GM12892 (cell line): ENCODE measurements around the gene SLC5A4.

Experiments
- DNase-seq: peaks from one replicate; pipeline ENCODE4 v3.0.0; 2011; ENCODE audit not compliant: insufficient read length
- FAIRE-seq: peaks from 2 replicates; lab custom pipeline; 2011; peaks lifted over from hg19 to GRCh38; lab: Jason Lieb, UNC
- POLR2A ChIP-seq: IDR thresholded peaks from 2 replicates; pipeline ENCODE4 v1.6.1; 2011; ENCODE audit warnings: low read depth, low read length, control low read depth
- POLR2AphosphoS5 ChIP-seq: IDR thresholded peaks from 2 replicates; pipeline ENCODE4 v1.6.1; 2011; ENCODE audit warnings: low read depth, low read length, control low read depth
- TAF1 ChIP-seq: IDR thresholded peaks from 2 replicates; pipeline ENCODE4 v1.6.1; 2011; ENCODE audit warnings: low read depth, mild to moderate bottlenecking, control low read depth, low read length, borderline replicate concordance

SLC5A4 gene

DNA sequence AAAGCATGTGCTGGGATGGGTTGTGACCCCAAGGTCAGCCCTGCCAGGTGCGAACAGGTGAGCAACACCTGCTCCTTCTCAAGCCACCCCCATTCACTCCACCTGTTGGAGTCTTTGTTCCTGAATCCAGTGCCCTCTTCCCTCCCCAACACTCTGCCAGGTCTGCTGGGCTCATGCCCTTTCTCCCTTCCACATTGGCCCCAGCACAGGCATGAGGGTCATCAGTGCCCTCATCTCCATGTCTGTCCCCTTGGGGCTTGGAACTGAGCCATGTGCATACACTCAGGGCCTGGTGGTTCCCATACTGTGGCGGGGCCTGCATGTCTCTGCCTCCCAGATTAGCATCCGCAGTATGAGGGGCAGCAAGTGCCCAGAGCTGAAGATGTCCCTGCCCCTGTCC is 69.3 kb downstream of the SLC5A4 start:
- FAIRE-seq (no peak), DNase-seq (no peak)
- TF ChIP-seq POLR2A (no peak), TAF1 (no peak), POLR2AphosphoS5 (no peak)

DNA sequence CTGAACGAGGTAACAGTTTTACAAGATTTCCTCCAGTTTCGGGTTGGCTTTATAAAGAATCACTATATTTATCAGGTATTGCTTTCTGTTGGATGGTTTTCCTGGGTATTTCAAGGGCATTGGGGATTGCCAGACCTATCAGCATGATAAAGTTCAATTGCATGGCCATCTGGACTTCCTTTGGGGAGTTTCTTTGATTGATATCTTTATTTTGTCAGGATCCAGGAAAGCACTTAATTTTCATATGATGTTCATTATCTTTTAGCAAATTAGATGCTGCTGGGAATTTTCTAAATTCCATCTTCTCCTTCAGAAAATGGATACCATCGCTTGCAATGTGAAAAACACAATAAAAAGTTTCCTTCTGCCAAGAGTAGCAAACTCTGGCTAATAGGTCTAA is 71.5 kb downstream of the SLC5A4 start:
- no peak for TF ChIP-seq POLR2AphosphoS5
- TF ChIP-seq TAF1, result no peak
- TF ChIP-seq POLR2A, result no peak
- peak; percentile 17 for FAIRE-seq
- no peak for DNase-seq

GRCh38 chr22:32181043-32181442 is 74.1 kb downstream of the SLC5A4 start:
- no peak for FAIRE-seq
- DNase-seq, result no peak
- TF ChIP-seq POLR2AphosphoS5 (no peak), TAF1 (no peak), POLR2A (no peak)

DNA sequence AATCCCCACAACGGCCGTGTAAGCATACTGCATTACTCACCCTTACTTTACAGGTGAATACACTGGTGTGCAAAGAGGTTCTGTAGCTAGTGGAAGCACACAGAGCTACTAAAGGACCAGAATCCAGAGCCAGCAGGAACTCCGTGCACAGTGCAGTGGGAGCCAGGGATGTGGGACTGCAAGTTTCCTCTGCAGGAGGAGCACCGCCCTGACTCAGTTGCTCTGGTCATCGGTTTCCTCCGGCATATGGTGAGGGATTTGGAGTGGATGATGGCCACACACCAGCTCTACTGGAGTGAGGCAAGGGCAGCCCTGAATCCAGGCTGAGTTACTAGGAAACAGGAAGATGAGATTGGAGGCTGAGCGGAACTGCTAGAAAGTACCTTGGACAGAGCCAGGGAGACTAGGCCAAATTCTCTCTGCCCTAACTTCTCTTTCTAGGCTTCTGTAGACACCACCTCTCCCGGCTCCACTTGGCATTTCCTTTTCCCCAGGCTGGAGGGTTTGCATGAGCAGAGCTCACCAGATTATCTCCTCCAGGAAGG is 77.9 kb downstream of the SLC5A4 start:
- FAIRE-seq, result no peak
- no peak for DNase-seq

GRCh38 chr22:32175683-32176644 is 79.2 kb downstream of the SLC5A4 start:
- no peak for FAIRE-seq
- TF ChIP-seq TAF1 (no peak), POLR2A (no peak)
- DNase-seq, result no peak

More for the DNA sequence above, 77.9 kb downstream of the SLC5A4 start:
- TF ChIP-seq POLR2AphosphoS5 (no peak), TAF1 (no peak), POLR2A (no peak)

DNA sequence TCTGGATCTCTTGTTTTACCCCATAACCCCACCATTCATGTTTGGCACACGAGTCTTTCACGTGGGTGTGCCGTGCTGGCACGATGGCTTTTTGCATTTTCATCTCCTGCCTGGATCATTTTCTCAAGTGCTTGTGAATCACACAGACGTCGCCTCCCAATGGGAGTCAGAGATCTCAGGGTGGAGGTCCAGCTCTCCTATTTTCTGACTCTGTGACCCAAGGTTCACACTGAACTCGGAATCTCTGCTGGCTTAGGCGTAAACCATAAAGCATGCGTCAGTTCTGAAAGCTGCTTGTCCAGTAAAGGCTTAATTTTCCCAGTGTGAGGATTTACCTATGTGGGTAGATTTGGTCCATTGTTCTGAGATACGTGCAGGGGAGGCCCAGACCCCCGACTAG is 80.0 kb downstream of the SLC5A4 start:
- no peak for FAIRE-seq
- no peak for DNase-seq
- TF ChIP-seq TAF1, result no peak
- TF ChIP-seq POLR2A, result no peak
- TF ChIP-seq POLR2AphosphoS5, result no peak
